ENCODE results near the gene TMEM44. TPM values are rescaled to one million over a fixed set of nuclear protein-coding genes. Genes with fewer than 3 reads are reported as not detected.
A peak's percentile ranks its signal among the peaks of the same experiment; 100 is the strongest.

TMEM44 gene
- total RNA-seq, 4 donors from 2014 or later = 3.0 to 5.4 (median 3.1) TPM

DNA sequence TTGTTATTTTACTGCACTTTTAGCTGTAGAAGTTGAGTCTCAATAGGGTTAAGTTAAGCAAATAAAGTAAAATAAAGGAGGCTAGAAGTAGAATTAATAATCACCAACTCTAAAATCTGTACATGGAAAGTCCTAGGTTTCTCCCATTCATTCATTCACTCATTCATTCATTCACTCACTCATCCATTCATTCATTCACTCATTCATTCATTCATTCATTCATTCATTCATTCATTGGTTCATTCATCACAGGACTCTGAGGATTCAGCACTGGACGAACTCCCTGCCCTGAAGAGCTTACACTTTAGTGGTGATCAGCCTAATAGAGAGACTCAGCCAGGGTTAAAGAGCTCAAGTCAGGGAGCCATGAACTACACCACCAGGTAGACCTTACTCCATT lies 43.3 kb upstream of the TMEM44 start:
- H3K4me3 ChIP-seq = no peak overlapping the region
- no peaks in the 10 kb centered on the region for H3K36me3 ChIP-seq
- DNase-seq (no peak), ATAC-seq (no peak)
- no peaks in the 10 kb centered on the region for H3K9me3 ChIP-seq
- no peak for TF ChIP-seq POLR2A (IDR thresholded peaks at IDR 0.05)
- TF ChIP-seq, protein P1, sequence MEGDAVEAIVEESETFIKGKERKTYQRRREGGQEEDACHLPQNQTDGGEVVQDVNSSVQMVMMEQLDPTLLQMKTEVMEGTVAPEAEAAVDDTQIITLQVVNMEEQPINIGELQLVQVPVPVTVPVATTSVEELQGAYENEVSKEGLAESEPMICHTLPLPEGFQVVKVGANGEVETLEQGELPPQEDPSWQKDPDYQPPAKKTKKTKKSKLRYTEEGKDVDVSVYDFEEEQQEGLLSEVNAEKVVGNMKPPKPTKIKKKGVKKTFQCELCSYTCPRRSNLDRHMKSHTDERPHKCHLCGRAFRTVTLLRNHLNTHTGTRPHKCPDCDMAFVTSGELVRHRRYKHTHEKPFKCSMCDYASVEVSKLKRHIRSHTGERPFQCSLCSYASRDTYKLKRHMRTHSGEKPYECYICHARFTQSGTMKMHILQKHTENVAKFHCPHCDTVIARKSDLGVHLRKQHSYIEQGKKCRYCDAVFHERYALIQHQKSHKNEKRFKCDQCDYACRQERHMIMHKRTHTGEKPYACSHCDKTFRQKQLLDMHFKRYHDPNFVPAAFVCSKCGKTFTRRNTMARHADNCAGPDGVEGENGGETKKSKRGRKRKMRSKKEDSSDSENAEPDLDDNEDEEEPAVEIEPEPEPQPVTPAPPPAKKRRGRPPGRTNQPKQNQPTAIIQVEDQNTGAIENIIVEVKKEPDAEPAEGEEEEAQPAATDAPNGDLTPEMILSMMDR (IDR thresholded peaks at IDR 0.05 in 4 of 5, conservative IDR thresholded peaks at IDR 0.05 in 1 of 5) = no peak
- H3K27ac ChIP-seq = no peak overlapping the region
- H3K27me3 ChIP-seq = no peaks in the 10 kb centered on the region
- peaks cover 16 to 18% of the 10 kb centered on the region in 2 donors for H3K4me1 ChIP-seq
- in situ Hi-C loops (cut with MboI; ENCODE audit: low sequenced_read_pairs in 4 of 4) (loop anchor here (5.0 to 25.0 kb wide), 5 partner anchors 431 to 861 kb away; partner anchors contain the start of gene PPP1R2 (in 2 of the 4)), intact Hi-C loops (cut with DNase I; ENCODE audit: low total_unique reads) (no loop called here)

DNA sequence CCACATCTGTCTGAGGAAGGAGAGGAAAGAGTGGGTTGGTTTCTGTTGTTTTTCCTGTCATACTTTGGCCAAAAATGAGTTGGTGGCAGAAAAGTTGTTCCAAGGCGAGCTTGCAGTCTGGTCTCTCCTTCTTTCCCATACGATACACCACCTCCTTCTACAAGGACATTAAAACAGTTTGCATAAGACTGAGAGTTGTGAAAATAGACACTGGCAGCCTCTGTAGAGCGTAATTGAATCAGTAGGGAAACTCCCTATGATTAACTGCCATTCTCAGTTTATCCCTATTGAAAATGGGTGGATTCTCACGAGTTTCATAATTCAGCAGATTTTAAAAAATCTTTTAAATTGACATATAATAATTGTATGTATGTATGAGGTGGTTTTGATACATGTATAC lies 42.5 kb upstream of the TMEM44 start:
- Histone ChIP-seq H3K27ac (peak overlapping the region in 1 of 4 donors; percentile 9), H3K27me3 (no peaks in the 10 kb centered on the region), H3K4me3 (no peak overlapping the region), H3K4me1 (peaks cover 24 to 26% of the 10 kb centered on the region in 2 donors), H3K9me3 (no peaks in the 10 kb centered on the region), H3K36me3 (no peaks in the 10 kb centered on the region)
- ATAC-seq (no peak), DNase-seq (no peak)
- intact Hi-C loops (cut with DNase I; ENCODE audit: low total_unique reads) (loop anchor here (2.0 kb wide), 1 partner anchor 431 kb away; no protein-coding TSS in a partner anchor), in situ Hi-C loops (cut with MboI; ENCODE audit: low sequenced_read_pairs in 4 of 4) (loop anchor here (5.0 to 25.0 kb wide), 5 partner anchors 432 to 862 kb away; partner anchors contain the start of gene PPP1R2 (in 2 of the 4))
- TF ChIP-seq, protein P1 (IDR thresholded peaks at IDR 0.05 in 4 of 5, conservative IDR thresholded peaks at IDR 0.05 in 1 of 5) = no peak
- TF ChIP-seq POLR2A (IDR thresholded peaks at IDR 0.05) = no peak

DNA sequence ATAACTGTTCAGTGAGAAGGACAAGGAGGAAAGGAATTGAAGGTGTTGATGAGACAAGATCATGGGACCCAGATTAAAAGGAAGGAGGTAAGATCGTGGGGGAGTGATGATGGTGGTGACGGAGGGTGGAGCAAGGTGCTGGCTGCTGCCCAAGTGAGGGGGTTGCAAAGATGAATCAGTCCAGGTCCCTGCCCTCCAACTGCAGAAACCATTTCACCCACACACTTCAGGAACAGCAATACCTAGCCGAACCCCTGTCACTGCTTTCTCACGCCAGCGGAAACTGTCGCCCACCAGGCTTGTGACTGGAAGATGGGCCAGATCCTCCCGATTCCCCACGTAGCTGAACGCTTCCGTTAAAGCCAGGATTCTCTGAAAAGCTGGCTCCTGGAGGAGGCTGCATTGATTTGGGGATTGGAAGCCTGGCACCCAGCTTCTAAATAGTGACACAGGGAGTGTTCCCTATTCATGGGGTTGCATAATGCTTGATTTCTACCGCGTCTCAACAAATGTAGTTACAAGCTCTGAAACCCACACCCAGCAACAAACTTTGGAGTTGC lies 41.9 kb upstream of the TMEM44 start:
- TF ChIP-seq POLR2A (IDR thresholded peaks at IDR 0.05) = no peak
- TF ChIP-seq, protein P1 (IDR thresholded peaks at IDR 0.05 in 4 of 5, conservative IDR thresholded peaks at IDR 0.05 in 1 of 5) = no peak
- Histone ChIP-seq H3K27ac (peak overlapping the region in 1 of 4 donors; percentile 9), H3K4me3 (no peak overlapping the region), H3K36me3 (no peaks in the 10 kb centered on the region), H3K27me3 (no peaks in the 10 kb centered on the region), H3K4me1 (peaks cover 29 to 31% of the 10 kb centered on the region in 2 donors), H3K9me3 (no peaks in the 10 kb centered on the region)
- intact Hi-C loops (cut with DNase I; ENCODE audit: low total_unique reads) = loop anchor here (2.0 kb wide), 1 partner anchor 432 kb away; no protein-coding TSS in a partner anchor
- in situ Hi-C loops (cut with MboI; ENCODE audit: low sequenced_read_pairs in 4 of 4) = loop anchor here (5.0 to 25.0 kb wide), 5 partner anchors 432 to 862 kb away; partner anchors contain the start of gene PPP1R2 (in 2 of the 4)
- no peak for DNase-seq
- no peak for ATAC-seq

DNA sequence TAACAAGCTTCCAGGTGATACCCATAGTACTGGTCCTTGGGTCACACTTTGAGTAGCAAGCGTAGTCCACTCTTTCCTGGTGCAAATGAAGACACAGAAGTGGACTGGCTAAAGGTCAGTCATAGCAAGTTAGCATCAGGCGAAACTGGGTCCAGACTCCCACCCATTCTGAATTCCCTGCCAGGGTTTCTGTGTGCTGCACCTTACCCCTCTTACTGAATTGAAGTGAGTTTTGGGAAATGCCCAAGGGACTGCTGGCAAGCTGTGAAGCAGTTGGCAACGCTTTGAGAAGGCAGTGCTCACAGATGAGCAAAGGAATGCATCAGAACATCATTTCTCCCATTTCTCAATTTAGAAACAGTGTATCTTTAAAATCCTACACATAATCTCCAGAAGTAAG lies 40.5 kb upstream of the TMEM44 start:
- Histone ChIP-seq H3K27me3 (no peaks in the 10 kb centered on the region), H3K9me3 (no peaks in the 10 kb centered on the region), H3K36me3 (peaks cover 0 to 11% of the 10 kb centered on the region in 2 donors), H3K27ac (peak overlapping the region in 3 of 4 donors; percentile 27 to 49 (median 43)), H3K4me3 (no peak overlapping the region), H3K4me1 (peaks cover 32 to 33% of the 10 kb centered on the region in 2 donors)
- TF ChIP-seq POLR2A (IDR thresholded peaks at IDR 0.05) = no peak
- TF ChIP-seq, protein P1 (IDR thresholded peaks at IDR 0.05 in 4 of 5, conservative IDR thresholded peaks at IDR 0.05 in 1 of 5) = no peak
- DNase-seq = no peak
- intact Hi-C loops (cut with DNase I; ENCODE audit: low total_unique reads) (loop anchor here (2.0 to 5.0 kb wide), 4 partner anchors 13 to 849 kb away; partner anchors contain the start of gene ATP13A3), in situ Hi-C loops (cut with MboI; ENCODE audit: low sequenced_read_pairs in 4 of 4) (loop anchor here in 3 of 4 donors (10.0 kb wide), 2 partner anchors 591 to 851 kb away; no protein-coding TSS in a partner anchor)
- no peak for ATAC-seq
